Neural crest cell (in vitro differentiated cells): Measurements from ENCODE around the gene LRRC2. TPM values are rescaled to one million over a fixed set of nuclear protein-coding genes. Genes with fewer than 3 reads are reported as not detected.

Source experiments
- DNase-seq: peaks from one replicate; pipeline ENCODE4 v3.0.0; 2021; ENCODE audit warnings: low read depth, mixed read lengths, low spot score
- H3K27ac Mint-ChIP-seq: one replicate; pipeline ENCODE4 v1.8.0; 2021; ENCODE audit warnings: mild to moderate bottlenecking, mixed read lengths; ENCODE audit not compliant: unreplicated experiment
- H3K27me3 Mint-ChIP-seq: 2 replicates; pipeline ENCODE4 v1.8.0; 2021; ENCODE audit warnings: low read depth, mild to moderate bottlenecking, mixed read lengths
- H3K36me3 Mint-ChIP-seq: 2 replicates; pipeline ENCODE4 v1.8.0; 2021; ENCODE audit warnings: low read depth, mild to moderate bottlenecking, mixed read lengths
- H3K4me1 Mint-ChIP-seq: 2 replicates; pipeline ENCODE4 v1.8.0; 2021; ENCODE audit warnings: mixed read lengths
- H3K4me3 Mint-ChIP-seq: one replicate; pipeline ENCODE4 v1.8.0; 2021; ENCODE audit warnings: mild to moderate bottlenecking, mixed read lengths
- H3K9me3 Mint-ChIP-seq: 2 replicates; pipeline ENCODE4 v1.8.0; 2021; ENCODE audit warnings: mixed read lengths
- CTCF ChIP-seq: fragments of 200-600 bp; sonication (generic); conservative IDR thresholded peaks from 2 replicates; pipeline ENCODE4 v1.5.0; 2021; ENCODE audit warnings: antibody characterized with exemption, mild to moderate bottlenecking
- total RNA-seq: library from RNA; stranded (reverse); gene quantifications from 2 replicates; pipeline ENCODE4 v1.2.1, GENCODE V29; 2021

LRRC2 gene
- total RNA-seq, 1 donor from 2014 or later: 0.12 TPM

- H3K27me3 Mint-ChIP-seq: peaks cover 66% of the 10 kb centered on the region
- no peak for TF ChIP-seq CTCF
- no peak overlapping the region for H3K27ac Mint-ChIP-seq
- peaks cover 13% of the 10 kb centered on the region for H3K4me1 Mint-ChIP-seq
- no peaks in the 10 kb centered on the region for H3K9me3 Mint-ChIP-seq
- peak overlapping the region; percentile 89 for H3K4me3 Mint-ChIP-seq
- H3K36me3 Mint-ChIP-seq: no peaks in the 10 kb centered on the region
- no peak for DNase-seq
These were observed 1.0 kb downstream of the LRRC2 start for GRCh38 chr3:46565077-46565476.

GRCh38 chr3:46564190-46565021 lies 1.7 kb downstream of the LRRC2 start:
- H3K36me3 Mint-ChIP-seq: no peaks in the 10 kb centered on the region
- H3K27me3 Mint-ChIP-seq: peaks cover 66% of the 10 kb centered on the region
- peak overlapping the region; percentile 15 for H3K4me3 Mint-ChIP-seq
- no peak overlapping the region for H3K27ac Mint-ChIP-seq
- no peaks in the 10 kb centered on the region for H3K9me3 Mint-ChIP-seq
- DNase-seq: no peak
- no peak for TF ChIP-seq CTCF
- peaks cover 13% of the 10 kb centered on the region for H3K4me1 Mint-ChIP-seq

DNA sequence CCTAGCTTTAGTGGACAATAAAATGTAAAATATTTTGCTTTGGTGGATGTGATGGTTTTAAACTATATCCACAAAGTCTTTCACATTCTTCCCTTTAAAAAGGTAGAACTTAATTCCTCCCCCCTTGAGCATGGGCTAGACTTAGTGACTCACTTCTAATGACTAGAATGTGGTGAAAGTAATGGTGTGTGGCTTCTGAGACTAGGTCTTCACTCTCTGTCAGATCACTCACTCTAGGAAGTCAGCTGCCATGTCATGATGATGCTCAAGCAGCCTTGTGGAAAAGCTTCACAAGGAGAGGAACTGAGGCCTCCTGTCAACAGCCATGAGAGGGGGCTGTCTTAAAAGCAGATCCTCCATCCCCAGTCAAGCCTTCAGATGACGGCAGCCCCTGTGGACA lies 4.2 kb downstream of the LRRC2 start:
- H3K27ac Mint-ChIP-seq: no peak overlapping the region

GRCh38 chr3:46561511-46561910 lies 4.6 kb downstream of the LRRC2 start:
- H3K27me3 Mint-ChIP-seq: peaks cover 73% of the 10 kb centered on the region
- DNase-seq: no peak
- no peaks in the 10 kb centered on the region for H3K36me3 Mint-ChIP-seq
- no peak overlapping the region for H3K4me3 Mint-ChIP-seq
- no peak overlapping the region for H3K27ac Mint-ChIP-seq
- TF ChIP-seq CTCF: no peak
- H3K4me1 Mint-ChIP-seq: peaks cover 22% of the 10 kb centered on the region
- H3K9me3 Mint-ChIP-seq: no peaks in the 10 kb centered on the region

More for the DNA sequence above, 4.2 kb downstream of the LRRC2 start:
- H3K9me3 Mint-ChIP-seq: no peaks in the 10 kb centered on the region
- peaks cover 72% of the 10 kb centered on the region for H3K27me3 Mint-ChIP-seq
- peaks cover 22% of the 10 kb centered on the region for H3K4me1 Mint-ChIP-seq
- no peak for DNase-seq
- TF ChIP-seq CTCF: no peak
- no peaks in the 10 kb centered on the region for H3K36me3 Mint-ChIP-seq
- H3K4me3 Mint-ChIP-seq: no peak overlapping the region

DNA sequence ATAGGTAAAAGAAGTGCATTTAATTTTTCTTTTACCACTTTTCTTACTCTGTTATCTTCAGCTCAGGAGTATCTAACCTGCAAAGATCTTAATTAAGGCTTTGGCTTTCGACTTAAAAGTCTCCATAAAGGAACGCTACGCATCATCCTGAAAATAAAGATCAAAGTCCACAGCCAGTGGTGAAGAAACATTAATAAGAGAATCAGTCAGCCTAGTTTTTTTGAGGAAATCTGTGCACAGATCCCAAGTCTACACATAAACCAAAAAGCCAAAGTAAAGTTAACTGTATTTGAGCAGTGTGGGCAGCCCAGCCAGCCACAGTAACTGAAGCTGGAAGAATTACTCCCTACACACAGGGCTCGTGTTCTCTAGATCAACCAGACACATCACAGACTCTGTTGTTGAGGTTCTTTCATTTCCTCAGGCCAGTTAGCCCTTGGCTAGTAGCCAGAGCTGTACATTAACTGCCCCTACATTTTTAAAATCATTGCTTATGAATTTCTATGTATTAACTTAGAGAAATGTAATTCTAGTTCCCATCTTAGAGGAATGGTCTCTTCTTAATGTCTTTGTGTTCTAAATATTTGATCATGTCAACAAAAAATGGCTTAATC lies 6.9 kb downstream of the LRRC2 start:
- TF ChIP-seq CTCF: no peak
- no peak overlapping the region for H3K4me3 Mint-ChIP-seq
- peaks cover 67% of the 10 kb centered on the region for H3K27me3 Mint-ChIP-seq
- peaks cover 2% of the 10 kb centered on the region for H3K9me3 Mint-ChIP-seq
- H3K27ac Mint-ChIP-seq: no peak overlapping the region
- DNase-seq: no peak
- no peaks in the 10 kb centered on the region for H3K36me3 Mint-ChIP-seq
- peaks cover 9% of the 10 kb centered on the region for H3K4me1 Mint-ChIP-seq
